Prostate gland (tissue), 2 donors: ENCODE measurements around the gene WDFY4.

ENCODE experiments used
- CTCF ChIP-seq, 4 experiments: fragments of 200-600 bp in 2 of 4; fragments of 450-650 bp in 2 of 4; sonication (generic) in 2 of 4; IDR thresholded peaks; 1 replicate in 3 of 4; 2 replicates in 1 of 4; pipeline ENCODE4 v1.5.1; 2016 to 2019; ENCODE audit warnings: antibody characterized with exemption in 4 of 4, mild to moderate bottlenecking in 2 of 4, moderate library complexity in 2 of 4
- POLR2A ChIP-seq: fragments of 450-650 bp; IDR thresholded peaks from one replicate; pipeline ENCODE4 v1.6.1; 2016; ENCODE audit warnings: antibody characterized with exemption, mild to moderate bottlenecking

- TF ChIP-seq CTCF (IDR thresholded peaks at IDR 0.05): no peak
- no peak for TF ChIP-seq POLR2A
Measured at GRCh38 chr10:48742891-48743860, 58.5 kb downstream of the WDFY4 start.
